ENCODE results near the gene MAP4. TPM values are rescaled to one million over a fixed set of nuclear protein-coding genes. Genes with fewer than 3 reads are reported as not detected.

The MAP4 gene
- polyA plus RNA-seq, 3 donors, result 6.2 to 24.1 (median 18.4) TPM

- H3K36me3 ChIP-seq (replicated peaks in 1 of 2; ENCODE audit: control insufficient read depth in 1 of 2, insufficient read depth in 2 of 2, low read length in 2 of 2), result peaks cover 9 to 56% of the 10 kb centered on the region in 2 donors
- no peaks in the 10 kb centered on the region for H3K9me3 ChIP-seq (replicated peaks in 1 of 2; ENCODE audit: control insufficient read depth in 1 of 2, insufficient read depth in 1 of 2, low read length in 2 of 2)
- Mint-ChIP-seq H3K9me3 (no peaks in the 10 kb centered on the region), H3K27ac (no peak overlapping the region), H3K4me3 (no peak overlapping the region), H3K4me1 (no peaks in the 10 kb centered on the region), H3K36me3 (peaks cover 46 to 61% of the 10 kb centered on the region in 2 donors), H3K27me3 (ENCODE audit: low read depth in 3 of 3) (no peaks in the 10 kb centered on the region)
- H3K27me3 ChIP-seq (ENCODE audit: control insufficient read depth in 2 of 2, insufficient read depth in 2 of 2, low read length in 2 of 2), result no peaks in the 10 kb centered on the region
- DNase-seq, result no peak
- H3K4me2 ChIP-seq (replicated peaks; ENCODE audit: extremely low read depth, low read length, poor library complexity, severe bottlenecking), result no peak overlapping the region
- no peak overlapping the region for H3K27ac ChIP-seq (ENCODE audit: low read depth in 1 of 2, low read length in 2 of 2)
- H3K4me1 ChIP-seq (ENCODE audit: control insufficient read depth in 1 of 2, insufficient read depth in 2 of 2, low read length in 2 of 2), result no peaks in the 10 kb centered on the region
- H3K9ac ChIP-seq (ENCODE audit: insufficient read depth, low read length, poor library complexity, severe bottlenecking), result no peak overlapping the region
- H2AFZ ChIP-seq (ENCODE audit: insufficient read depth, low read depth, low read length, poor library complexity, severe bottlenecking), result no peak overlapping the region
- no peaks in the 10 kb centered on the region for H4K20me1 ChIP-seq (ENCODE audit: insufficient read depth, low read length)
- H3K79me2 ChIP-seq (ENCODE audit: insufficient read depth, low read length), result no peaks in the 10 kb centered on the region
- H3K4me3 ChIP-seq (replicated peaks in 1 of 3; ENCODE audit: low read depth in 2 of 3, low read length in 3 of 3), result no peak overlapping the region
- no peak for TF ChIP-seq CTCF (IDR thresholded peaks at IDR 0.05)
- intact Hi-C loops (cut with micrococcal nuclease), result no loop called here
Measured at GRCh38 chr3:47907784-47908183, 108.4 kb downstream of the MAP4 start.

- Histone ChIP-seq H4K20me1 (ENCODE audit: insufficient read depth, low read length) (no peaks in the 10 kb centered on the region), H3K79me2 (ENCODE audit: insufficient read depth, low read length) (no peaks in the 10 kb centered on the region), H3K4me1 (ENCODE audit: control insufficient read depth in 1 of 2, insufficient read depth in 2 of 2, low read length in 2 of 2) (no peaks in the 10 kb centered on the region), H2AFZ (ENCODE audit: insufficient read depth, low read depth, low read length, poor library complexity, severe bottlenecking) (no peak overlapping the region), H3K4me3 (replicated peaks in 1 of 3; ENCODE audit: low read depth in 2 of 3, low read length in 3 of 3) (no peak overlapping the region), H3K36me3 (replicated peaks in 1 of 2; ENCODE audit: control insufficient read depth in 1 of 2, insufficient read depth in 2 of 2, low read length in 2 of 2) (peaks cover 0 to 44% of the 10 kb centered on the region in 2 donors), H3K27me3 (ENCODE audit: control insufficient read depth in 2 of 2, insufficient read depth in 2 of 2, low read length in 2 of 2) (no peaks in the 10 kb centered on the region), H3K9me3 (replicated peaks in 1 of 2; ENCODE audit: control insufficient read depth in 1 of 2, insufficient read depth in 1 of 2, low read length in 2 of 2) (no peaks in the 10 kb centered on the region), H3K4me2 (replicated peaks; ENCODE audit: extremely low read depth, low read length, poor library complexity, severe bottlenecking) (no peak overlapping the region), H3K9ac (ENCODE audit: insufficient read depth, low read length, poor library complexity, severe bottlenecking) (no peak overlapping the region), H3K27ac (ENCODE audit: low read depth in 1 of 2, low read length in 2 of 2) (no peak overlapping the region)
- H3K27me3 Mint-ChIP-seq (ENCODE audit: low read depth in 3 of 3), result no peaks in the 10 kb centered on the region
- no peak overlapping the region for H3K4me3 Mint-ChIP-seq
- no peaks in the 10 kb centered on the region for H3K4me1 Mint-ChIP-seq
- H3K27ac Mint-ChIP-seq, result no peak overlapping the region
- no peak for DNase-seq
- TF ChIP-seq CTCF (IDR thresholded peaks at IDR 0.05), result no peak
- intact Hi-C loops (cut with micrococcal nuclease), result no loop called here
- no peaks in the 10 kb centered on the region for H3K9me3 Mint-ChIP-seq
- peaks cover 26 to 50% of the 10 kb centered on the region in 2 donors for H3K36me3 Mint-ChIP-seq
Measured at GRCh38 chr3:47902746-47903145, 113.5 kb downstream of the MAP4 start.

Data from CD14-positive monocyte (primary cell).